SK-N-SH (cell line): ENCODE measurements around the gene AP1S1. TPM values are rescaled to one million over a fixed set of nuclear protein-coding genes. Genes with fewer than 3 reads are reported as not detected.

Experiments
- CTCF ChIA-PET: fragments of 300-600, 350-600 bp; formaldehyde crosslinking; extraction: SDS; loops from one replicate; lab custom pipeline; 2021; lab: Yijun Ruan, JAX
- POLR2A ChIA-PET: fragments of 350-600 bp; sonication (Branson Sonifier 250); formaldehyde crosslinking; extraction: SDS; loops from one replicate; lab custom pipeline; 2020; ENCODE audit warnings: antibody characterized with exemption, inconsistent platforms; lab: Yijun Ruan, JAX
- DNase-seq: peaks from one replicate; pipeline ENCODE4 v3.0.0; 2012
- H2AFZ ChIP-seq: fragments of 200-600 bp; sonication (generic); 2 replicates; pipeline ENCODE4 v1.8.1; 2016; ENCODE audit warnings: antibody characterized with exemption, mild to moderate bottlenecking, low read depth
- H3F3A ChIP-seq: fragments of 200-600 bp; sonication (generic); replicated peaks from 2 replicates; pipeline ENCODE3; 2016; ENCODE audit warnings: antibody characterized with exemption, mild to moderate bottlenecking; ENCODE audit not compliant: insufficient read depth
- H3K27ac ChIP-seq, 2 experiments: fragments of 200-500 bp in 1 of 2; fragments of 200-600 bp in 1 of 2; sonication (Bioruptor generic) in 1 of 2; sonication (generic), shearing (Covaris generic) in 1 of 2; 2 replicates each; pipeline versions ENCODE4 v1.5.1 to v1.6.1; 2014 to 2016; ENCODE audit warnings: low read depth in 2 of 2, inconsistent platforms in 1 of 2, low read length in 1 of 2, mild to moderate bottlenecking in 1 of 2, mixed read lengths in 1 of 2
- H3K27me3 ChIP-seq: fragments of 200-600 bp; sonication (generic), shearing (Covaris generic); 2 replicates; pipeline ENCODE4 v1.6.1; 2016; ENCODE audit warnings: mixed run types; ENCODE audit not compliant: insufficient read depth
- H3K36me3 ChIP-seq, 2 experiments: fragments of 200-500 bp in 1 of 2; fragments of 200-600 bp in 1 of 2; sonication (Bioruptor generic) in 1 of 2; sonication (generic) in 1 of 2; replicated peaks in 1 of 2; 2 replicates each; pipeline versions ENCODE3 to v1.5.1; 2014 to 2016; ENCODE audit warnings: low read length in 1 of 2, mild to moderate bottlenecking in 1 of 2; ENCODE audit not compliant: insufficient read depth in 2 of 2, control insufficient read depth in 1 of 2
- H3K4me1 ChIP-seq, 2 experiments: fragments of 200-500 bp in 1 of 2; fragments of 200-600 bp in 1 of 2; sonication (Bioruptor generic) in 1 of 2; sonication (generic), shearing (Covaris generic) in 1 of 2; 2 replicates each; pipeline versions ENCODE4 v1.5.1 to v1.6.1; 2014 to 2016; ENCODE audit warnings: low read depth in 1 of 2, low read length in 1 of 2, mixed run types in 1 of 2; ENCODE audit not compliant: insufficient read depth in 2 of 2, control insufficient read depth in 1 of 2
- H3K4me2 ChIP-seq: fragments of 200-600 bp; sonication (generic), shearing (Covaris generic); 2 replicates; pipeline ENCODE4 v1.6.1; 2017; ENCODE audit warnings: mixed run types
- H3K4me3 ChIP-seq, 2 experiments: fragments of 200-500 bp in 1 of 2; fragments of 200-600 bp in 1 of 2; sonication (Bioruptor generic) in 1 of 2; sonication (generic), shearing (Covaris generic) in 1 of 2; 2 replicates each; pipeline versions ENCODE4 v1.5.1 to v1.8.1; 2014 to 2016; ENCODE audit warnings: low read depth in 2 of 2, inconsistent platforms in 1 of 2, low read length in 1 of 2, mild to moderate bottlenecking in 1 of 2, mixed read lengths in 1 of 2, moderate library complexity in 1 of 2
- H3K79me2 ChIP-seq: fragments of 200-600 bp; sonication (generic); 2 replicates; pipeline ENCODE4 v1.8.1; 2017; ENCODE audit warnings: mild to moderate bottlenecking; ENCODE audit not compliant: insufficient read depth
- H3K9ac ChIP-seq: fragments of 200-600 bp; sonication (generic); 2 replicates; pipeline ENCODE4 v1.6.1; 2017; ENCODE audit warnings: mixed run types
- H3K9me2 ChIP-seq: fragments of 200-600 bp; sonication (generic); 2 replicates; pipeline ENCODE4 v1.6.1; 2017; ENCODE audit warnings: mixed run types
- H3K9me3 ChIP-seq: fragments of 200-600 bp; sonication (generic); 2 replicates; pipeline ENCODE4 v1.6.1; 2017; ENCODE audit warnings: mixed run types, mild to moderate bottlenecking, moderate library complexity
- H4K20me1 ChIP-seq: fragments of 200-600 bp; sonication (generic); 2 replicates; pipeline ENCODE4 v1.6.1; 2017; ENCODE audit warnings: mild to moderate bottlenecking, mixed run types; ENCODE audit not compliant: insufficient read depth
- CHD2 ChIP-seq: fragments of 150-350 bp; IDR thresholded peaks from 2 replicates; pipeline ENCODE4 v1.6.1; 2018; ENCODE audit warnings: low read length; ENCODE audit not compliant: partially characterized antibody
- ELF1 ChIP-seq: IDR thresholded peaks from 2 replicates; pipeline ENCODE4 v1.4.0; 2012
- FOXM1 ChIP-seq: IDR thresholded peaks from 2 replicates; pipeline ENCODE4 v1.4.0; 2012; ENCODE audit warnings: low read depth, mild to moderate bottlenecking
- GATA2 ChIP-seq: sonication (generic); formaldehyde crosslinking; IDR thresholded peaks from 2 replicates; pipeline ENCODE4 v1.5.0; 2020; ENCODE audit warnings: mild to moderate bottlenecking, missing genetic modification reagents
- IRF3 ChIP-seq: fragments of 150-350 bp; IDR thresholded peaks from 2 replicates; pipeline ENCODE4 v1.6.1; 2016; ENCODE audit warnings: mild to moderate bottlenecking, low read depth, low read length
- MEF2A ChIP-seq: IDR thresholded peaks from 2 replicates; pipeline ENCODE4 v1.4.0; 2012; ENCODE audit warnings: low read depth, borderline replicate concordance
- MXI1 ChIP-seq: IDR thresholded peaks from 2 replicates; pipeline ENCODE4 v1.6.1; 2012; ENCODE audit warnings: mild to moderate bottlenecking, low read depth, low read length, improper control_type of control experiment
- RCOR1 ChIP-seq: fragments of 150-350 bp; IDR thresholded peaks from 2 replicates; pipeline ENCODE4 v1.6.1; 2017; ENCODE audit warnings: antibody characterized with exemption, low read length
- RFX5 ChIP-seq: IDR thresholded peaks from 2 replicates; pipeline ENCODE4 v1.6.1; 2012; ENCODE audit warnings: mild to moderate bottlenecking, improper control_type of control experiment, low read length
- TAF1 ChIP-seq: IDR thresholded peaks from 2 replicates; pipeline ENCODE4 v1.6.1; 2012; ENCODE audit warnings: low read depth, mild to moderate bottlenecking, low read length, moderate library complexity, borderline replicate concordance
- TCF12 ChIP-seq: IDR thresholded peaks from 2 replicates; pipeline ENCODE4 v1.4.0; 2012
- TEAD4 ChIP-seq: IDR thresholded peaks from 2 replicates; pipeline ENCODE4 v1.4.0; 2012; ENCODE audit warnings: mild to moderate bottlenecking, borderline replicate concordance; ENCODE audit not compliant: insufficient read depth
- USF2 ChIP-seq: fragments of 150-350 bp; IDR thresholded peaks from 2 replicates; pipeline ENCODE4 v1.6.1; 2017; ENCODE audit warnings: antibody characterized with exemption, low read length, low read depth, borderline replicate concordance
- YY1 ChIP-seq: IDR thresholded peaks from 2 replicates; pipeline ENCODE4 v1.4.0; 2012; ENCODE audit warnings: low read depth, mild to moderate bottlenecking
- WGBS: methylation state at CpG from one replicate; pipeline ENCODE4 v1.1.6; 2017; ENCODE audit warnings: low lambda C conversion rate; 5-methylcytosine and 5-hydroxymethylcytosine counted together
- polyA plus RNA-seq, 3 experiments: library from polyadenylated mRNA; depleted of rRNA; stranded (reverse); fragments of >200 nt; gene quantifications; 2 replicates each; pipeline ENCODE4 v1.2.3, GENCODE V29; 2012
- TF ChIP-seq, protein P1 (sequence below): IDR thresholded peaks from 2 replicates; pipeline ENCODE4 v1.4.0; 2012; ENCODE audit warnings: low read depth
- TF ChIP-seq, protein P2 (sequence below): IDR thresholded peaks from 2 replicates; pipeline ENCODE4 v1.6.1; 2012; ENCODE audit warnings: mild to moderate bottlenecking, low read depth, low read length, moderate library complexity

AP1S1 gene
- polyA plus RNA-seq, 1 of the 3 experiments (the other 2 are of a cell fraction) = 616 TPM

GRCh38 chr7:101154693-101155102, 422 bp downstream of the AP1S1 start:
- H3K4me1 ChIP-seq = peaks cover 12 to 15% of the 10 kb centered on the region in 2 experiments; a peak in 2 of 4 replicates
- no peaks in the 10 kb centered on the region for H3K27me3 ChIP-seq
- H4K20me1 ChIP-seq = no peaks in the 10 kb centered on the region
- POLR2A ChIA-PET = interaction anchor here (1.0 to 3.7 kb wide), 4 partner anchors 8 to 11 kb away, joined by 3 to 43 read pairs (median 11); partner anchors contain the start of gene VGF
- peaks cover 25 to 26% of the 10 kb centered on the region in 2 experiments for H3K36me3 ChIP-seq
- H3K79me2 ChIP-seq = peaks cover 30% of the 10 kb centered on the region
- H3K9ac ChIP-seq = peak overlapping the region; percentile 90
- peak overlapping the region; percentile 65 to 88 for H3K4me3 ChIP-seq
- no peaks in the 10 kb centered on the region for H3K9me3 ChIP-seq
- DNase-seq = no peak
- under 1% methylated on average over 28 of the region's 34 CpGs for WGBS
- TF ChIP-seq FOXM1 (no peak), MEF2A (no peak), TAF1 (0 out of 2 replicates have a peak, but pooled peaks have one; percentile 21), USF2 (no peak), YY1 (0 out of 2 replicates have a peak, but pooled peaks have one; percentile 37), TEAD4 (0 out of 2 replicates have a peak, but pooled peaks have one; percentile 24)
- TF ChIP-seq, all 33 proteins: peak for 3
- Histone ChIP-seq H2AFZ (0 out of 2 replicates have a peak overlapping the region, but pooled peaks have one; percentile 33), H3K9me2 (no peaks in the 10 kb centered on the region), H3K27ac (peak overlapping the region; percentile 38 to 84), H3K4me2 (peak overlapping the region; percentile 99), H3F3A (peaks cover 21% of the 10 kb centered on the region)
- CTCF ChIA-PET = interaction anchor here (0.6 to 7.9 kb wide), 10 partner anchors 8 to 128 kb away, joined by 3 to 116 read pairs (median 7); partner anchors contain the start of gene VGF

DNA sequence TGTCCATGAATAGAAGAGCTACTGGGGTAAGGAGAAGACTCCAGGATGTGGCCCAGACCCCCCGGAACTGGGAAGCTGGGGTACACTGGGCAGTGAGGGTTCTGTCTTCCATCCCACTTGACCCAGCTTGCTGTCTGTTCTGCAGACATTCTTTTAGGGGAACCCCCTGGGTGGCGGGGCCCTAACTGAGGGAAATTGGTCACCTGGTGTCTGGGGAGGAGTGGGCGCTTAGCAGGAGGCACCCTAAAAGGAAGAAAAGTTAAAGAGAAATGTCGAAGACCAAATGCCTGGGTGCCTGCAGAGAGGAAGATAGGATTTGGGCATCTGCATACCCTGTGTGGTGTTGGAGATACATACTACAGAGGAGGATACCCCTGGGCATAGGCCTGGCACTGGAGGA, 1.0 kb downstream of the AP1S1 start:
- peaks cover 4% of the 10 kb centered on the region; the same call in 1 of the 2 replicates for H4K20me1 ChIP-seq
- H3K27ac ChIP-seq = peak overlapping the region; percentile 38 to 84
- no peak for DNase-seq
- H3K79me2 ChIP-seq = peaks cover 30% of the 10 kb centered on the region
- peaks cover 21% of the 10 kb centered on the region for H3F3A ChIP-seq
- H3K9me3 ChIP-seq = no peaks in the 10 kb centered on the region
- H3K4me2 ChIP-seq = peak overlapping the region; percentile 99
- peak overlapping the region; percentile 65 to 88 for H3K4me3 ChIP-seq
- ChIA-PET CTCF (interaction anchor here (0.6 to 7.9 kb wide), 15 partner anchors 8 to 450 kb away, joined by 3 to 116 read pairs (median 3); partner anchors contain the start of genes POP7 and VGF), POLR2A (interaction anchor here (0.8 to 3.7 kb wide), 4 partner anchors 8 to 62 kb away, joined by 3 to 43 read pairs (median 4); partner anchors contain the start of genes PLOD3, VGF and ZNHIT1)
- H2AFZ ChIP-seq = peak overlapping the region; percentile 33; the same call in 1 of the 2 replicates
- 35% methylated on average over 4 of the region's 4 CpGs for WGBS
- H3K9me2 ChIP-seq = no peaks in the 10 kb centered on the region
- peaks cover 29 to 31% of the 10 kb centered on the region in 2 experiments for H3K36me3 ChIP-seq
- peaks cover 15 to 18% of the 10 kb centered on the region in 2 experiments; a peak in 3 of 4 replicates for H3K4me1 ChIP-seq
- peak overlapping the region; percentile 90 for H3K9ac ChIP-seq
- no peaks in the 10 kb centered on the region for H3K27me3 ChIP-seq
- TF ChIP-seq GATA2 = no peak
- no peak for TF ChIP-seq MXI1
- no peak for TF ChIP-seq MEF2A
- TF ChIP-seq TCF12 = no peak
- TF ChIP-seq RFX5 = no peak
- TF ChIP-seq CHD2 = no peak
- TF ChIP-seq TAF1 = no peak
- TF ChIP-seq IRF3 = no peak
- no peak for TF ChIP-seq USF2
- TF ChIP-seq ELF1 = no peak
- no peak for TF ChIP-seq RCOR1
- TF ChIP-seq, protein P1, sequence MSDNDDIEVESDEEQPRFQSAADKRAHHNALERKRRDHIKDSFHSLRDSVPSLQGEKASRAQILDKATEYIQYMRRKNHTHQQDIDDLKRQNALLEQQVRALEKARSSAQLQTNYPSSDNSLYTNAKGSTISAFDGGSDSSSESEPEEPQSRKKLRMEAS = no peak
- TF ChIP-seq TEAD4 = no peak
- TF ChIP-seq, protein P2, sequence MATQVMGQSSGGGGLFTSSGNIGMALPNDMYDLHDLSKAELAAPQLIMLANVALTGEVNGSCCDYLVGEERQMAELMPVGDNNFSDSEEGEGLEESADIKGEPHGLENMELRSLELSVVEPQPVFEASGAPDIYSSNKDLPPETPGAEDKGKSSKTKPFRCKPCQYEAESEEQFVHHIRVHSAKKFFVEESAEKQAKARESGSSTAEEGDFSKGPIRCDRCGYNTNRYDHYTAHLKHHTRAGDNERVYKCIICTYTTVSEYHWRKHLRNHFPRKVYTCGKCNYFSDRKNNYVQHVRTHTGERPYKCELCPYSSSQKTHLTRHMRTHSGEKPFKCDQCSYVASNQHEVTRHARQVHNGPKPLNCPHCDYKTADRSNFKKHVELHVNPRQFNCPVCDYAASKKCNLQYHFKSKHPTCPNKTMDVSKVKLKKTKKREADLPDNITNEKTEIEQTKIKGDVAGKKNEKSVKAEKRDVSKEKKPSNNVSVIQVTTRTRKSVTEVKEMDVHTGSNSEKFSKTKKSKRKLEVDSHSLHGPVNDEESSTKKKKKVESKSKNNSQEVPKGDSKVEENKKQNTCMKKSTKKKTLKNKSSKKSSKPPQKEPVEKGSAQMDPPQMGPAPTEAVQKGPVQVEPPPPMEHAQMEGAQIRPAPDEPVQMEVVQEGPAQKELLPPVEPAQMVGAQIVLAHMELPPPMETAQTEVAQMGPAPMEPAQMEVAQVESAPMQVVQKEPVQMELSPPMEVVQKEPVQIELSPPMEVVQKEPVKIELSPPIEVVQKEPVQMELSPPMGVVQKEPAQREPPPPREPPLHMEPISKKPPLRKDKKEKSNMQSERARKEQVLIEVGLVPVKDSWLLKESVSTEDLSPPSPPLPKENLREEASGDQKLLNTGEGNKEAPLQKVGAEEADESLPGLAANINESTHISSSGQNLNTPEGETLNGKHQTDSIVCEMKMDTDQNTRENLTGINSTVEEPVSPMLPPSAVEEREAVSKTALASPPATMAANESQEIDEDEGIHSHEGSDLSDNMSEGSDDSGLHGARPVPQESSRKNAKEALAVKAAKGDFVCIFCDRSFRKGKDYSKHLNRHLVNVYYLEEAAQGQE = no peak
